Common myeloid progenitor, CD34-positive (primary cell): ENCODE data around the gene TMPRSS11B. TPM values are rescaled to one million over a fixed set of nuclear protein-coding genes. Genes with fewer than 3 reads are reported as not detected.

Experiments used
- CTCF ChIA-PET: fragments of 350-600 bp; sonication (Branson Sonifier 250); formaldehyde crosslinking; loops from one replicate; lab custom pipeline; 2021; ENCODE audit warnings: antibody characterized with exemption; lab: Charles Lee
- POLR2A ChIA-PET: fragments of 350-600 bp; sonication (Branson Sonifier 250); formaldehyde crosslinking; loops from one replicate; lab custom pipeline; 2021; ENCODE audit warnings: antibody characterized with exemption; lab: Charles Lee
- DNase-seq, 3 donors: peaks; one replicate each; pipeline versions ENCODE4 v3.0.0 to v3.0.0-alpha.2; 2013
- H3K27ac ChIP-seq, 2 experiments: 1 replicate in 1 of 2; 2 replicates in 1 of 2; pipeline ENCODE4 v1.7.0; 2013; ENCODE audit warnings: inconsistent platforms in 2 of 2, low read length in 2 of 2, mild to moderate bottlenecking in 2 of 2, low read depth in 1 of 2, moderate library complexity in 1 of 2; ENCODE audit not compliant: severe bottlenecking in 2 of 2, insufficient read depth in 1 of 2, poor library complexity in 1 of 2
- H3K27me3 ChIP-seq, 5 experiments: replicated peaks in 2 of 5; 1 replicate in 3 of 5; 2 replicates in 2 of 5; pipeline versions ENCODE4 v1.6.1 to v1.7.0; 2013; ENCODE audit warnings: low read length in 4 of 5, mild to moderate bottlenecking in 2 of 5, moderate library complexity in 2 of 5, inconsistent platforms in 1 of 5; ENCODE audit not compliant: insufficient read depth in 5 of 5, control insufficient read depth in 4 of 5
- H3K36me3 ChIP-seq, 4 experiments: 1 replicate in 2 of 4; 2 replicates in 2 of 4; pipeline versions ENCODE4 v1.6.1 to v1.7.0; 2013; ENCODE audit warnings: low read length in 3 of 4, control low read depth in 1 of 4, mild to moderate bottlenecking in 1 of 4; ENCODE audit not compliant: control insufficient read depth in 4 of 4, insufficient read depth in 4 of 4
- H3K4me1 ChIP-seq, 4 experiments: 1 replicate in 3 of 4; 2 replicates in 1 of 4; pipeline versions ENCODE4 v1.6.1 to v1.7.1; 2013; ENCODE audit warnings: low read length in 3 of 4, mild to moderate bottlenecking in 3 of 4, control low read depth in 1 of 4, inconsistent platforms in 1 of 4, moderate library complexity in 1 of 4; ENCODE audit not compliant: control insufficient read depth in 4 of 4, insufficient read depth in 4 of 4; ENCODE audit errors: control extremely low read depth in 1 of 4
- H3K4me3 ChIP-seq, 7 experiments: 1 replicate in 4 of 7; 2 replicates in 3 of 7; pipeline versions ENCODE4 v1.5.1 to v1.7.0; 2013; ENCODE audit warnings: mild to moderate bottlenecking in 7 of 7, low read length in 6 of 7, moderate library complexity in 6 of 7, inconsistent platforms in 2 of 7, low read depth in 2 of 7, control low read depth in 1 of 7; ENCODE audit not compliant: insufficient read depth in 4 of 7, control insufficient read depth in 1 of 7; ENCODE audit errors: extremely low read depth in 1 of 7
- H3K9me3 ChIP-seq, 5 experiments: 1 replicate in 4 of 5; 2 replicates in 1 of 5; pipeline versions ENCODE4 v1.6.1 to v1.7.1; 2013; ENCODE audit warnings: low read length in 4 of 5, mild to moderate bottlenecking in 2 of 5, inconsistent platforms in 1 of 5, low read depth in 1 of 5, moderate library complexity in 1 of 5; ENCODE audit not compliant: control insufficient read depth in 4 of 5, insufficient read depth in 2 of 5; ENCODE audit errors: control extremely low read depth in 1 of 5
- WGBS: methylation state at CpG from one replicate; pipeline ENCODE4 v1.1.5; 2013; ENCODE audit not compliant: insufficient coverage; 5-methylcytosine and 5-hydroxymethylcytosine counted together
- polyA plus RNA-seq: library from polyadenylated mRNA; unstranded; fragments of 120-200 nt; gene quantifications from one replicate; pipeline ENCODE4 v1.2.1, GENCODE V29; 2013

The TMPRSS11B gene
- not detected for polyA plus RNA-seq

GRCh38 chr4:68245594-68245993 lies at the start of gene TMPRSS11B:
Gene TMPRSS11B, minus strand, starts transcription at chr4:68245694. Its CDS starts 136 bp downstream, at chr4:68245558.
- ChIA-PET POLR2A (no interaction called here), CTCF (no interaction called here)
- 100% methylated on average over 2 of the region's 6 CpGs for WGBS

GRCh38 chr4:68291256-68291655 lies 45.8 kb upstream of the TMPRSS11B start:
- DNase-seq = no peak
- Histone ChIP-seq H3K36me3 (no peaks in the 10 kb centered on the region), H3K9me3 (no peaks in the 10 kb centered on the region), H3K4me3 (no peak overlapping the region), H3K27me3 (no peaks in the 10 kb centered on the region), H3K4me1 (peaks cover 0 to 9% (median 4%) of the 10 kb centered on the region in 4 experiments), H3K27ac (no peak overlapping the region)
- WGBS = no CpG with 5 or more reads among the region's 1 CpG
- ChIA-PET POLR2A (no interaction called here), CTCF (no interaction called here)

More at GRCh38 chr4:68245594-68245993, at the start of gene TMPRSS11B:
- H3K4me3 ChIP-seq = no peak within 1 kb of the TSS
- DNase-seq = no peak
- H3K27ac ChIP-seq = no peak within 1 kb of the TSS
- no peaks in the 10 kb centered on the region for H3K4me1 ChIP-seq
- H3K36me3 ChIP-seq = no peaks in the 10 kb centered on the region
- no peaks in the 10 kb centered on the region for H3K27me3 ChIP-seq
- no peaks in the 10 kb centered on the region for H3K9me3 ChIP-seq

- H3K4me1 ChIP-seq = peaks cover 0 to 9% (median 4%) of the 10 kb centered on the region in 4 experiments
- ChIA-PET POLR2A (no interaction called here), CTCF (no interaction called here)
- H3K27ac ChIP-seq = no peak overlapping the region
- 33% methylated on average over 1 of the region's 2 CpGs for WGBS
- H3K36me3 ChIP-seq = no peaks in the 10 kb centered on the region
- H3K9me3 ChIP-seq = no peaks in the 10 kb centered on the region
- no peak overlapping the region for H3K4me3 ChIP-seq
- no peak for DNase-seq
- no peaks in the 10 kb centered on the region for H3K27me3 ChIP-seq
Measured at GRCh38 chr4:68288393-68288740, 42.9 kb upstream of the TMPRSS11B start.

- DNase-seq = peak in 1 of 3 donors; percentile 37
- no peak overlapping the region for H3K27ac ChIP-seq
- ChIA-PET CTCF (interaction anchor here (1.2 kb wide), 1 partner anchor 11 kb away, joined by 5 read pairs; no protein-coding TSS in a partner anchor), POLR2A (no interaction called here)
- H3K9me3 ChIP-seq = no peaks in the 10 kb centered on the region
- 58% methylated on average over 2 of the region's 3 CpGs for WGBS
- H3K4me1 ChIP-seq = peaks cover 0 to 9% (median 4%) of the 10 kb centered on the region in 4 experiments
- no peaks in the 10 kb centered on the region for H3K27me3 ChIP-seq
- H3K36me3 ChIP-seq = no peaks in the 10 kb centered on the region
- H3K4me3 ChIP-seq = peak overlapping the region in 1 of 7 experiments; percentile 3
Measured at GRCh38 chr4:68287704-68288392, 42.4 kb upstream of the TMPRSS11B start.

- no CpG with 5 or more reads among the region's 3 CpGs for WGBS
Measured at GRCh38 chr4:68283714-68284113, 38.2 kb upstream of the TMPRSS11B start.

GRCh38 chr4:68283095-68283494 lies 37.6 kb upstream of the TMPRSS11B start:
- CTCF ChIA-PET = no interaction called here
- POLR2A ChIA-PET = no interaction called here
- H3K4me3 ChIP-seq = no peak overlapping the region
- no peaks in the 10 kb centered on the region for H3K9me3 ChIP-seq
- H3K27me3 ChIP-seq = no peaks in the 10 kb centered on the region
- no peaks in the 10 kb centered on the region for H3K36me3 ChIP-seq
- H3K4me1 ChIP-seq = peaks cover 0 to 5% (median 3%) of the 10 kb centered on the region in 4 experiments
- 100% methylated on average over 2 of the region's 2 CpGs for WGBS
- DNase-seq = no peak
- H3K27ac ChIP-seq = no peak overlapping the region

More at GRCh38 chr4:68283714-68284113, 38.2 kb upstream of the TMPRSS11B start:
- H3K27me3 ChIP-seq = no peaks in the 10 kb centered on the region
- no peak overlapping the region for H3K27ac ChIP-seq
- no peaks in the 10 kb centered on the region for H3K9me3 ChIP-seq
- ChIA-PET CTCF (no interaction called here), POLR2A (no interaction called here)
- peaks cover 0 to 9% (median 4%) of the 10 kb centered on the region in 4 experiments for H3K4me1 ChIP-seq
- H3K36me3 ChIP-seq = no peaks in the 10 kb centered on the region
- DNase-seq = no peak
- H3K4me3 ChIP-seq = no peak overlapping the region
